Endometrial microvascular endothelial cells (primary cell): ENCODE results near the gene LNX2. TPM values are rescaled to one million over a fixed set of nuclear protein-coding genes. Genes with fewer than 3 reads are reported as not detected.

Source experiments
- in situ Hi-C: cut with HindIII; loops from 2 replicates; pipeline ENCODE4 v1.10.0; 2017; ENCODE audit warnings: low sequenced_read_pairs, low pct_unique_long_range_greater_than_20kb; ENCODE audit errors: inconsistent ontology term
- total RNA-seq: library from RNA; depleted of rRNA; stranded (reverse); fragments of >200 nt; gene quantifications from one replicate; pipeline ENCODE4 v1.2.3, GENCODE V29; 2015; ENCODE audit errors: inconsistent ontology term

Gene LNX2
- total RNA-seq, 1 donor from 2014 or later = 9.3 TPM

DNA sequence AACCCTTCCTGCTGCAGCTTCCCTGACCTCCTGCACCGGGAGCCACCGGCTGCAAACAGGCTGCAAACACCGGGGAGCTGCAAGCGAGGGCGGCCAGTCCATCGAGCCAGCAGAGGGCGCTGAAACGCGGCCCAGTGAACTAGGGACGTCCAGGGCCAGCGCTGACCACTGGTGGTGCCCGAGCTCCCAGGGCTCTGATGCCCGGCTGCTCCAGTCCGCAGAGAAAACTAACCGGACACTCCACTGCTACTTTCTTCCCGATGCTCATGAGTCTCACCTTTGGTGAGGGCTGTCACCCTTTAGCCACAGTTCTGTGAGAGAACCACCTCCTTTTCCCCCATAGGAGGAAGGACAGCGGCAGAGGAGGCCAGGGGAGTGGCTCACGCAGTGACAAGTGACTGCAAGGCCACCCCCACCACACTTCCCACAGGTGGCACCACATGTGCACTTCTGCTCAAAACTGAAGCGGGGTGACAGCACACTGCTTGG, 87.1 kb downstream of the LNX2 start:
- in situ Hi-C loops = no loop called here

DNA sequence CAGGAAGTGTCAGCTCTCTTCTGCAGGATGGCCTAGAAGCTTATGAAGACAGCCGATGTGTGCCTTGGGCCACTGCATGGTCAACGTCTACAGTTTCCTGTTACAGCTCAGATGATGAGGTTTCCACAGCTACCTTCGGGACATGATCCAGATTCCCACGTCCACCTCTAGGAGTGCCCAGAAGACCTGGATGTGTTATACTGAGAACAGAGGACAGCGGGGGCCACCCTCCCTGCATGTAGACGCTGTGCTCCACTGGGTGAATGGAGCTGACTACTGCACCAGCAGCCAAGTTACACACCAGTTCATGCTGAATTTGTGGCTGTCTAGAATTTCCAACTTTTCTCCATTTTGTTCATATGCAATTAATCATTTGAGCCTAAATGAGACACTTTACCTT, 91.4 kb downstream of the LNX2 start:
- in situ Hi-C loops = no loop called here

DNA sequence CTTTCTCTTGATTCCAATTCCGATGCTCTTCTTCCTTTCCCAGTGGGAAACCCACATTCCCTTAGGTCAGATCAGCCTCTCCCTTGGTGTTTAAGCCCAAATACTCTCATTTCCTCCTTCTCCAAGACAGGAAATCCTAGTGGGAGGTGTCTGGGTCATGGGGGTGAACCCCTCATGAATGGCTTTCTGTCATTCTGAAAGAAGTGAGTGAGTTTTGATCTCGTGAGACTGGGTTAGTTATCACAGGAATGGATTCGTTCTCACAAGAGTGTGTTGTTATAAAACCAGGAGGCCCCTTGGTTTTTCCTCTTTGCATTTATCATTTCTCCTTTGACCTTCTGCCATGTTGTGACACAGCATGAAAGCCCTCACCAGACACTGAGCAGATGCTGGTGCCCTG, 93.8 kb downstream of the LNX2 start:
- in situ Hi-C loops = no loop called here

DNA sequence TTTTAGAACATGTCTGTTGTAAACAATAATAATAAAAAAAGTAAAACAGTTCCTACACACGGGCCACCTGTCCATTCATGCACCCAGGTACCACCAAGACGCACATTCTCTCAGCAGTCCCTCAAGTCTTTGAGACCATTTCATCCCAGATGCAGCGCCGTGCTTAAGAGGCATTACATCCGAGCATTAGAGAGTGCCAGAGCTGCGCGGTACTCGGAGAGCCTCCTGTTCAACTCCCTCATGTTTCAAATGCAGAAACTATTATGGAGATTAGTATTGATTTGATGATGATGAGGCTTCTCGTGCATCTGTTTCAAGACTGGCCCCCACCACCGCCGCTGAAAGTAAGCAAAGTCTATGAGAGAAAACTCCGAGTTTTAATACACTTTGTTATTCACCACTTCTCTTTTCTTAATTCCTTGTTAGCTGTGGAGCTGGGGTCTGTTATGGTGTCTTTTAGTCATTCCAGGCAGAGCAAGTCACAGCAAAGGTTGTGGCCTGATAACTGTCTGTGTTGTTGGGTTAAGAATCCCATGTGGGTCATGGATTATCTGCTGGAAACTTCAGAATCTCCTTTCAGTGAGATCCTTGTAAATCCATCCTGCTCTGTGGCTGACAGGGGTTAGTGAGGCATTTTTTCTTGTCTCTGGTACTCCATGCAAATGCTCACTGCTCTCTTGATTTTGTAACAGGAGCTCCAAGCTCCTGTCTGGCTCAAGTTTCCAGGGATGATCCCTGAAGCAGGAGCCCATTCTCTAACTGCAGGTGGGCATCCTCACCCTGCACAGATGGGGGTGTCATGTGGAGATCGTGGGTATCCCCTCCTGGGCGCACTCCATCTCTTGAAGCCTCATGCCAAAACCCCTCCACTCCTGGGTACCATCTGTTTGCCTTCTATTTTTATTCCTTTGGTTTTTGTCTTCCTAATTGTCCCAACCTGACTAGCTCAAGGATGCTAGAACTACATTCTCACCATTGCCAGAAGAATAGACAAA, 95.1 kb downstream of the LNX2 start:
- in situ Hi-C loops = no loop called here

- in situ Hi-C loops = no loop called here
These were observed 96.8 kb downstream of the LNX2 start for GRCh38 chr13:27523346-27524073.

DNA sequence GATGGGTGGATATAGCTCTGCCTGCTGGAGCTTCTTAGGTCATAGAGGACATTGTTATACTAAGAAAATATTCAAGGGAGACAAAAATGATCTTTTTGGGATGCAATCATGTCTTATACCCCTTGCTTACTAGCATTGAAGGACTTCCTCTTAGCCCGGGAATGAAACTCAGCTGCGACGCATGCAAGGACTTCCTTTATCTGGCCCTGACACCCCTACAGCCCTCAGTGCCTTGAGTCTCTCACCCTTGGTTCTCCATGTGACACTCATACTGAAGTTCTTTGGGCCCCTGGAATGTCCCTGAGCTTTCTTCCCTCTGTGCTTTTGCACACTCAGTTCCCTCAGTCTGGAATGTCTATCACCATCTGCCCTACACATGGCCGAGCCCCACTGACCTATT, 97.5 kb downstream of the LNX2 start:
- in situ Hi-C loops = no loop called here

DNA sequence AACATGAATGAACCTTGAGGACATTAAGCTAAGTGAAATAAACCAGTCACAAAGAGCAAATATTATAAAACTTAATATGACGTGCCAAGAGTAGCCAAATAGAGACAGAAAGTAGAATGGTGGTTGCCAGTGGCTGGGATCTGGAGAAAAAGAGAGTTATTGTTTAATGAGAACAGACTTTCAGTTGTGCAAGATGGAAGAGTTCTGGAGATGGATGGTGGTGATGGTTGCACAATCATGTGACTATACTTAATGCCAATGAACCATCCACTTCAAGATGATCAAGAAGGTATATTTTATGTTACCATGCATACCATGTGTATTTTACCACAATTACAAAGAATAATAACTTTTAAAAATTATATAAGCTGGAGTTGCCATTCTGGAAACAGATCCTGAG, 104.2 kb downstream of the LNX2 start:
- in situ Hi-C loops = no loop called here

DNA sequence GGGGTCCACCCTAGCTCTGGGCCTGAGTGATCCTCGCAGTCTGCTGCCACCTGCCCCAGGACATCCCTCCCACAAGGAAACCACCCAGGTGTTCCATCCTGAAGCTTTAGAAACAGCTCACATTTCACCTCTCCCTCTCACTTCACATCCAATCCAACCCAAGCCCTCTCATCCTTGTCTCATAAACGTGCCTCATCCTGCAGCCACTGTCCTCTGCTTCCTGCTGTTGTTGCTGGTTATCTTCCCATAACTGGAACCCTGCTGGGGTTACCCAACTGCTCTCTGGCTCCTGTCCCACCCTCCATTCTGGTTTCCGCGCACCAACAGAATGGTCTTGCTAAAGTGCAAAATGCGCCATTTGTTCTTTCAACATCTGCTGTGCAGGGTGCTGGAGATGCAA, 110.2 kb downstream of the LNX2 start:
- in situ Hi-C loops = no loop called here

- in situ Hi-C loops = no loop called here
These were observed 111.5 kb downstream of the LNX2 start for GRCh38 chr13:27508802-27509201.

GRCh38 chr13:27505792-27506191, 114.5 kb downstream of the LNX2 start:
- in situ Hi-C loops = no loop called here

DNA sequence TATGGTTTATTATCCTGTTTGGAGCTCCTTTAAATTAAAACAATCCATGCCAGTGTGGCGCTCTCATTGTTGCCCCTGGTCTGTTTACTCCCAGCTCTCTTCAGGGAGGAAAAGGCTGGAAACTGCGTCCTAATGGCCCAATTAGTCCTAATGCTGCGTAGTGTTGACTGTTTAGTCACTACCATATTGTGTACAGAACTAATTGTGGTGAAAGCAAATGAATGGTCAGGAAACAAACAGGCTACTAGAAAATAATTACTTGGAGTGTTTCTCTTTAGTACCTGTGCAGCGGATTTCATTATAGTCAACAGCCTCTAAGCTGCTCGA, 115.5 kb downstream of the LNX2 start:
- in situ Hi-C loops = no loop called here

GRCh38 chr13:27504128-27504867, 116.0 kb downstream of the LNX2 start:
- in situ Hi-C loops = no loop called here

DNA sequence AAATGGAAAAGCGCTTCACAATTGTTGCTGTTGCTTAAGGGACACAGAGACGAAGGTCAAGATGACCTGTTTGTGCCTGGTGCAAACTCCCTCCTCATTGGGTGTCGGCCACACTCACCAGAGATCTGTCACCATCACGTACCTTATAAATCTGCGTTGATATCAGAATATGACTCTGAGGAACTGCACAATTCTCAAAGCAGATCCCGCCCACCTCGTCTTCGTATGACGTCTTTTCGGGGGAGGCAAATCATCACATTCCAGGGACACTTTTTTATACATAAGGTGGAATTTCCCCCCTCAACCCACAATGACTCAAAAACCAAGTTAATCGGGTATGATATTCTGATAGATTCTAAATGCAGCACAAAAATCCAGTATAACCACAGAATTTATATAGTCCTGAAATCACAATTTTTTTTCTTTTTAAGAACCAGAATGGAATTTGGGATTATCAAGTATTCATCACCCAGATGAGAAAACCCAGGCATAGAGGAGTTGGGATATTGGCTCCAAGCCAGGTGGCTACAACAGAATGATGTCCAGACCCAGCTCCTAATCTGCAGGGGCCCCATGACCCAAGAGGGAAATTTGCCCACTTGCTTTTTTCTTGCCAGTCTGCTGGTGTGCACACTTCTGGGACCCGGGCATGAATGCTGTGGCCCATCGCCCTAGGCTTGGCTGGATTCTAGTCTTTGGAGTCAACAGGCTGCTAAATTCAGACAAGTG, 119.4 kb downstream of the LNX2 start:
- in situ Hi-C loops = no loop called here

- in situ Hi-C loops = no loop called here
These were observed 122.6 kb downstream of the LNX2 start for GRCh38 chr13:27497563-27498230.

DNA sequence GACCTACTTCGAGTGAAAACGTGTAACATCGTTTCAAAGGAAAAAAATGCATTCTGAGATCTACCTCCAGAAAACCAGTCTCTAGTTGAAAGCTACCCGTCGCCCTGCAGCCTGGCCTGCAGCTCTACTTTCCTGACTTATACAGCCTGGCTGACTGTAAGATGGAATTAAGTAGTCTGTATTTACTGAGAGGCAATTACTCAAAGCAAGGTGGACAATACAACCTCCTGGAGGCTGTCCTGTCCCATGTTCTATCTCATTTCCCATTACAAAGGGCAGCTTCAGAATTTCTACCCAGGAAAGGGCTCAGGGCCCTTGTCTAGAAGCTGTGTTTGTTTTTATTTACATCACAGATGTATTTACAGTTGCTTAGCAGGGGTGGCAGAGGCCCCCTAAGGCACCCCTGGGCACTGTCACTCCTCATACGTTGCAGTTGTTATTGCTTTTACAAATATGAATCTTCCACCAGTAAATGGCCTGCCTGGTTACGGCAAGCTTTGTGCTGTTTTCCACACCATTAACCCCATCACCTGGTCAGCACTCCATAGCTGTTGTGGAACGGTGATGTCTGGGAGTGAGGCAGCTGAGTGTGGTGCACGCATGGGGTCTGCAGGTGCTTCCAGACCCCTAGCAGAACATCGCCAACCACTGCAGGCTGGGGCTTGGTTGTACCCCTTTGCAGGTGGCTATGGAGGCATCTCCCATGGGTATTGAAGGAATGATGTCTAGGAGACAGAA, 123.6 kb downstream of the LNX2 start:
- in situ Hi-C loops = no loop called here

GRCh38 chr13:27496006-27496405, 124.3 kb downstream of the LNX2 start:
- in situ Hi-C loops = no loop called here
